ENCODE results near the gene PSMD4.

DNA sequence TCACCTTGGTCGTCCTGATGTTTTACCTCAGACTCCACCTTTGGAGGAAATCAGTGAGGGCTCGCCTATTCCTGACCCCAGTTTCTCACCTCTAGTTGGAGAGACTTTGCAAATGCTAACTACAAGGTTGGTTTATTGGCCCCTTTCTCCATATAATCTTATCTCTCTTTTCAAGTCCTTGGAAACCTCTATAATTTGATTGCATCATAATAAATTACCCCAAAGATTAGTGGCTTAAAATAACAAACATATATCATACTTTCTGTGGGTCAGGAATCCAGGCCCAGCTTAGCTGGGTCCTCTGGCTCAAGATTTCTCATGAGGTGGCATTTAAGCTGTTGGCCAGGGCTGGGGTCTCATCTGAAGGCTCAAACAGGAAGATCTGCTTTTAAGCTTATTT, 12.1 kb upstream of the PSMD4 start:
- TF ChIP-seq GATA3 (IDR thresholded peaks at IDR 0.05; ENCODE audit: low read depth, low read length) (no peak), GATA2 (IDR thresholded peaks at IDR 0.05; ENCODE audit: low read depth, low read length) (no peak)

Data from SH-SY5Y (cell line).